DND-41 (cell line): ENCODE results near the gene CDK5RAP1.

Experiments used
- ATAC-seq: fragments of 200-7000 bp; cut with Tn5 transposase; 3 replicates; pipeline ENCODE4 v1.9.1; 2021; ENCODE audit warnings: low read depth; ENCODE audit not compliant: insufficient read depth
- DNase-seq: peaks from one replicate; pipeline ENCODE4 v3.0.0-alpha.2; 2020
- H2AFZ ChIP-seq: 2 replicates; pipeline ENCODE4 v1.6.0; 2012; ENCODE audit warnings: low read depth, low read length
- H3K27ac ChIP-seq: 2 replicates; pipeline ENCODE4 v1.5.1; 2012; ENCODE audit warnings: low read length, inconsistent platforms
- H3K27me3 ChIP-seq: fragments of 200-600 bp; sonication (generic); 2 replicates; pipeline ENCODE4 v1.6.0; 2012; ENCODE audit warnings: low read length, mild to moderate bottlenecking, inconsistent platforms; ENCODE audit not compliant: insufficient read depth, poor library complexity
- H3K36me3 ChIP-seq: 2 replicates; pipeline ENCODE4 v1.5.1; 2012; ENCODE audit warnings: low read length, inconsistent platforms; ENCODE audit not compliant: insufficient read depth
- H3K4me1 ChIP-seq: 2 replicates; pipeline ENCODE4 v1.5.1; 2012; ENCODE audit warnings: mild to moderate bottlenecking, low read length; ENCODE audit not compliant: insufficient read depth
- H3K4me2 ChIP-seq: 2 replicates; pipeline ENCODE4 v1.6.0; 2012; ENCODE audit warnings: mild to moderate bottlenecking, moderate library complexity, low read length, inconsistent platforms; ENCODE audit not compliant: insufficient read depth
- H3K4me3 ChIP-seq, 2 experiments: fragments of 200-600 bp in 1 of 2; shearing (Covaris generic) in 1 of 2; 2 replicates each; pipeline ENCODE4 v1.5.1; 2012 to 2016; ENCODE audit warnings: inconsistent platforms in 2 of 2, low read length in 2 of 2, mild to moderate bottlenecking in 2 of 2, low read depth in 1 of 2, moderate library complexity in 1 of 2
- H3K79me2 ChIP-seq: 2 replicates; pipeline ENCODE4 v1.6.0; 2012; ENCODE audit warnings: low read length, inconsistent platforms; ENCODE audit not compliant: insufficient read depth
- H3K9ac ChIP-seq: 2 replicates; pipeline ENCODE4 v1.6.0; 2012; ENCODE audit warnings: low read depth, mild to moderate bottlenecking, inconsistent platforms, low read length, moderate library complexity
- H3K9me3 ChIP-seq: 2 replicates; pipeline ENCODE4 v1.5.1; 2012; ENCODE audit warnings: low read length, moderate library complexity, mild to moderate bottlenecking, inconsistent platforms; ENCODE audit not compliant: insufficient read depth, severe bottlenecking
- H4K20me1 ChIP-seq: 2 replicates; pipeline ENCODE4 v1.6.0; 2012; ENCODE audit warnings: low read length; ENCODE audit not compliant: insufficient read depth
- EZH2 ChIP-seq: IDR thresholded peaks from 3 replicates; pipeline ENCODE4 v1.6.1; 2012; ENCODE audit warnings: borderline replicate concordance, low read depth, mild to moderate bottlenecking, moderate library complexity, low read length, inconsistent platforms; ENCODE audit not compliant: severe bottlenecking
- TF ChIP-seq, protein P1 (sequence below): IDR thresholded peaks from 2 replicates; pipeline ENCODE4 v1.5.1; 2012; ENCODE audit warnings: borderline replicate concordance, low read length, moderate library complexity, mild to moderate bottlenecking; ENCODE audit not compliant: poor library complexity, severe bottlenecking; ENCODE audit errors: extremely low read depth

The CDK5RAP1 gene

DNA sequence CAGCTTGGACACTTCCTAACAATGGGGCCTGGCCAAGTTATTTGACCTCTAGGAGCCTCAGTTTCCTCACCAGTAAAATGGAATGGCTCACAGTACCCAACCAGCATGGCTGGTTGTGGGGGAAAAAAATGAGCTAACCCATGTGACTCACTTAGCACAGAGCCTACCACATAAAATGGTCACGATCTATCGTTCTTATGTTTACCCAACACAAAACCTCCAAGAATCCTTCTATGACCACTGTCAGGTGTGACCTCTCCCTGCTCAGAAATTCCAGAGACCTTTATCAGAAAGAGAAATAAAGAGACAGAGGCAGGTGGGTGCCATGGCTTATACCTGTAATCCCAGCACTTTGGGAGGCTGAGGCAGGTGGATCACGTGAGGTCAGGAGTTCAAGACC is 78.9 kb downstream of the CDK5RAP1 start:
- Histone ChIP-seq H3K4me2 (no peak overlapping the region), H3K27me3 (peaks cover 18% of the 10 kb centered on the region), H3K4me3 (no peak overlapping the region), H3K79me2 (no peaks in the 10 kb centered on the region), H4K20me1 (no peaks in the 10 kb centered on the region), H2AFZ (no peak overlapping the region), H3K27ac (no peak overlapping the region), H3K4me1 (no peaks in the 10 kb centered on the region), H3K9ac (no peak overlapping the region), H3K9me3 (no peaks in the 10 kb centered on the region), H3K36me3 (no peaks in the 10 kb centered on the region)
- TF ChIP-seq, protein P1, sequence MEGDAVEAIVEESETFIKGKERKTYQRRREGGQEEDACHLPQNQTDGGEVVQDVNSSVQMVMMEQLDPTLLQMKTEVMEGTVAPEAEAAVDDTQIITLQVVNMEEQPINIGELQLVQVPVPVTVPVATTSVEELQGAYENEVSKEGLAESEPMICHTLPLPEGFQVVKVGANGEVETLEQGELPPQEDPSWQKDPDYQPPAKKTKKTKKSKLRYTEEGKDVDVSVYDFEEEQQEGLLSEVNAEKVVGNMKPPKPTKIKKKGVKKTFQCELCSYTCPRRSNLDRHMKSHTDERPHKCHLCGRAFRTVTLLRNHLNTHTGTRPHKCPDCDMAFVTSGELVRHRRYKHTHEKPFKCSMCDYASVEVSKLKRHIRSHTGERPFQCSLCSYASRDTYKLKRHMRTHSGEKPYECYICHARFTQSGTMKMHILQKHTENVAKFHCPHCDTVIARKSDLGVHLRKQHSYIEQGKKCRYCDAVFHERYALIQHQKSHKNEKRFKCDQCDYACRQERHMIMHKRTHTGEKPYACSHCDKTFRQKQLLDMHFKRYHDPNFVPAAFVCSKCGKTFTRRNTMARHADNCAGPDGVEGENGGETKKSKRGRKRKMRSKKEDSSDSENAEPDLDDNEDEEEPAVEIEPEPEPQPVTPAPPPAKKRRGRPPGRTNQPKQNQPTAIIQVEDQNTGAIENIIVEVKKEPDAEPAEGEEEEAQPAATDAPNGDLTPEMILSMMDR: no peak
- TF ChIP-seq EZH2: no peak
- DNase-seq (no peak), ATAC-seq (no peak)

DNA sequence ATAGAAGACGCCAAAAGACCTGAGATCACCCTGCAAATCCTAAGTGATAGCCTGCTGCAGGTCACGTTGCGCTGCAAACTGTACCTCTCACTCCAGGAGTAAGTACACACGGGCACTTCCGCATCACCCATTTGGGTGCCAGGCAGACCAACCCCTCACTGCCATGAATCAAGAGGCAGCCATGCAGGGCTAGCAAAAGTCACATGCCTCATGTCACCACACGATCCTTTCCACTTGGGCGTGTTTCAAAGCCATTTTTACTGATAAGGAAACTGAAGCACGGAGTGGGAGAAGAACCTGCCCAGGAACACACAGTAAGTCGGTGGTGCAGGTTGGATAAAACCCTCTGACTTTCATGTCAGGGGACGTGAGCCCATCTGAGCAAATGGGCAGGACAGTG is 81.3 kb downstream of the CDK5RAP1 start:
- H3K79me2 ChIP-seq: no peaks in the 10 kb centered on the region
- TF ChIP-seq, protein P1: no peak
- TF ChIP-seq EZH2: no peak
- H3K9me3 ChIP-seq: no peaks in the 10 kb centered on the region
- H3K27ac ChIP-seq: no peak overlapping the region
- H3K4me1 ChIP-seq: no peaks in the 10 kb centered on the region
- ATAC-seq: no peak
- H3K9ac ChIP-seq: no peak overlapping the region
- H3K36me3 ChIP-seq: no peaks in the 10 kb centered on the region
- H2AFZ ChIP-seq: no peak overlapping the region
- no peak overlapping the region for H3K4me2 ChIP-seq
- H3K27me3 ChIP-seq: peaks cover 12% of the 10 kb centered on the region
- no peak overlapping the region for H3K4me3 ChIP-seq
- no peak for DNase-seq
- no peaks in the 10 kb centered on the region for H4K20me1 ChIP-seq

DNA sequence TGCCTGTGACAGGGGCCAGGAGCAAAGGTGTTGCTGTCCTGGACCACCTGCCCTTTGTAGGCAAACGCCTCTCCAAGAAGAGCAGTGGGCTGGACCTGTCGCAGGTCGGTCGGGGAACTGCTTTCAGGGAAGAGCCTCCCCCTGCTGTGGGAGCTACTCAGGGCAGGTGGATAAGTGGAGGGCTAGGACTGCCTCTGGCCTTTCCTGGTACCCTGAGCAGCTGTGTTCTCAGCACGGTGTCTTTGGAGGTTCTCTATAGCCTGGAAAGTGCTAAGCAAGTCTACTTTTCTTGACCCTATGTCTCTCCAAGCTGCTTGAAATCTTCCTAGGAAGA is 83.3 kb downstream of the CDK5RAP1 start:
- no peak overlapping the region for H2AFZ ChIP-seq
- ATAC-seq: no peak

More for the DNA sequence above, 83.3 kb downstream of the CDK5RAP1 start:
- no peaks in the 10 kb centered on the region for H3K9me3 ChIP-seq
- H3K4me3 ChIP-seq: no peak overlapping the region
- H3K27me3 ChIP-seq: peaks cover 3% of the 10 kb centered on the region
- no peak for TF ChIP-seq EZH2
- TF ChIP-seq, protein P1: no peak
- no peak overlapping the region for H3K9ac ChIP-seq
- H3K4me2 ChIP-seq: no peak overlapping the region
- H3K79me2 ChIP-seq: no peaks in the 10 kb centered on the region
- H3K4me1 ChIP-seq: 0 out of 2 replicates have a peak, but pooled peaks cover 3% of the 10 kb centered on the region
- no peaks in the 10 kb centered on the region for H3K36me3 ChIP-seq
- no peak for DNase-seq
- no peaks in the 10 kb centered on the region for H4K20me1 ChIP-seq
- no peak overlapping the region for H3K27ac ChIP-seq
